Small intestine (tissue), 7 donors: ENCODE results near the gene STX5. TPM values are rescaled to one million over a fixed set of nuclear protein-coding genes. Genes with fewer than 3 reads are reported as not detected.

Experiments
- DNase-seq, 2 donors: peaks; one replicate each; pipeline versions ENCODE4 v3.0.0 to v3.0.0-alpha.2; 2013
- FAIRE-seq: peaks from 2 replicates; lab custom pipeline; 2012; peaks lifted over from hg19 to GRCh38; lab: Jason Lieb, UNC
- H3K27ac ChIP-seq, 3 donors: one replicate each; pipeline ENCODE4 v1.5.1; 2013; ENCODE audit warnings: low read length in 2 of 3, mild to moderate bottlenecking in 2 of 3, control low read depth in 1 of 3, inconsistent platforms in 1 of 3, low read depth in 1 of 3, moderate library complexity in 1 of 3
- H3K27me3 ChIP-seq, 3 donors: one replicate each; pipeline ENCODE4 v1.6.1; 2013; ENCODE audit warnings: low read length in 3 of 3, inconsistent platforms in 1 of 3; ENCODE audit not compliant: control insufficient read depth in 3 of 3, insufficient read depth in 3 of 3
- H3K36me3 ChIP-seq, 3 donors: one replicate each; pipeline ENCODE4 v1.6.1; 2013; ENCODE audit warnings: low read length in 3 of 3, inconsistent platforms in 1 of 3, low read depth in 1 of 3, mild to moderate bottlenecking in 1 of 3, moderate library complexity in 1 of 3; ENCODE audit not compliant: control insufficient read depth in 3 of 3, insufficient read depth in 2 of 3
- H3K4me1 ChIP-seq, 3 donors: one replicate each; pipeline ENCODE4 v1.6.1; 2013; ENCODE audit warnings: low read length in 2 of 3, inconsistent platforms in 1 of 3, low read depth in 1 of 3, mild to moderate bottlenecking in 1 of 3, moderate library complexity in 1 of 3; ENCODE audit not compliant: control insufficient read depth in 3 of 3, insufficient read depth in 2 of 3
- H3K4me3 ChIP-seq, 3 donors: one replicate each; pipeline ENCODE4 v1.5.1; 2013; ENCODE audit warnings: low read length in 3 of 3, control low read depth in 1 of 3, inconsistent platforms in 1 of 3, low read depth in 1 of 3, mild to moderate bottlenecking in 1 of 3, moderate library complexity in 1 of 3
- H3K9me3 ChIP-seq, 2 donors: one replicate each; pipeline ENCODE4 v1.6.1; 2013; ENCODE audit warnings: low read depth in 1 of 2, low read length in 1 of 2; ENCODE audit not compliant: control insufficient read depth in 2 of 2, insufficient read depth in 1 of 2
- WGBS, 3 donors: extraction: QIAGEN DNeasy Blood & Tissue Kit; methylation state at CpG; one replicate each; pipeline ENCODE4 v1.1.7; 2013; 5-methylcytosine and 5-hydroxymethylcytosine counted together
- polyA plus RNA-seq, 4 donors: library from polyadenylated mRNA; stranded (reverse) in 3 of 4; unstranded in 1 of 4; fragments of 200-250 nt in 3 of 4; fragments of 120-200 nt in 1 of 4; gene quantifications; one replicate each; pipeline versions ENCODE4 v1.2.1 to v1.2.3, GENCODE V29; 2013
- donor health status: healthy with polysubstance abuse.
- donor health status: control.
- donor health status: control.
- donor health status: Bipolar disorder and iron deficiency.
- donor health status: healthy.

Gene STX5
- polyA plus RNA-seq, 4 donors = 22.6 to 43.4 (median 31.7) TPM

GRCh38 chr11:62804310-62805075, 27.4 kb downstream of the STX5 start:
- DNase-seq = peak in 1 of 2 donors; percentile 27
- Histone ChIP-seq H3K9me3 (no peaks in the 10 kb centered on the region), H3K27ac (peak overlapping the region; percentile 70 to 95 (median 82)), H3K4me1 (peaks cover 0 to 13% (median 11%) of the 10 kb centered on the region in 3 donors), H3K36me3 (peaks cover 21 to 63% (median 24%) of the 10 kb centered on the region in 3 donors), H3K27me3 (no peaks in the 10 kb centered on the region), H3K4me3 (peak overlapping the region; percentile 75 to 94 (median 79))
- FAIRE-seq = no peak
- 2 to 3% (median 3%) methylated on average over 14 of the region's 14 CpGs for WGBS, 3 donors

- Histone ChIP-seq H3K36me3 (peaks cover 32 to 77% (median 45%) of the 10 kb centered on the region in 3 donors), H3K4me3 (no peak overlapping the region), H3K27ac (no peak overlapping the region), H3K9me3 (no peaks in the 10 kb centered on the region), H3K4me1 (peaks cover 0 to 12% (median 11%) of the 10 kb centered on the region in 3 donors), H3K27me3 (no peaks in the 10 kb centered on the region)
- WGBS, 3 donors = 85 to 87% (median 86%) methylated on average over 4 of the region's 4 CpGs
- FAIRE-seq = no peak
- no peak for DNase-seq
Observed at GRCh38 chr11:62801071-62801470, 30.8 kb downstream of the STX5 start.

DNA sequence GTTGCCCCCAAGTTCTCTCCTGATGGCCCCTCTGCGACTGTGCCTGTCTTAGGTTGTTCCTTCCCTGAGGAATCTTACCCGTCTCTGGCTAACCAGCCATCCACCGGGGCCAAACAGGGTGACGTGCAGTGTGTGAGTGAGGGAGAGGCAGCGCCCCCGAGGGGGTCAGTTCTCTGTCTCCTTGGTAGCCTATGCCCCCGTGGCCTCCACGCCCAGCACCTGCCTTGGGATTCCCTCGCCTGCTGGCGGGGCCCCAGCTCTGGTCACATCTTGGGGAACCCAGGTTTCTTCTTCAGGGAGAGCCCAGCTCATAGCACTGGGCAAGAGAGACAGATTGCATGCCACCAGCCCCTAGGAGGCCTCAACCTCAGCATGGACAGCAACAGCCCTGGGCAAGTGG, 32.4 kb downstream of the STX5 start:
- H3K9me3 ChIP-seq = no peaks in the 10 kb centered on the region
- 90 to 95% (median 92%) methylated on average over 10 of the region's 10 CpGs for WGBS, 3 donors
- peaks cover 41 to 90% (median 53%) of the 10 kb centered on the region in 3 donors for H3K36me3 ChIP-seq
- DNase-seq = no peak
- no peaks in the 10 kb centered on the region for H3K27me3 ChIP-seq
- H3K4me1 ChIP-seq = peaks cover 0 to 10% (median 7%) of the 10 kb centered on the region in 3 donors
- no peak overlapping the region for H3K27ac ChIP-seq
- H3K4me3 ChIP-seq = no peak overlapping the region
- no peak for FAIRE-seq

DNA sequence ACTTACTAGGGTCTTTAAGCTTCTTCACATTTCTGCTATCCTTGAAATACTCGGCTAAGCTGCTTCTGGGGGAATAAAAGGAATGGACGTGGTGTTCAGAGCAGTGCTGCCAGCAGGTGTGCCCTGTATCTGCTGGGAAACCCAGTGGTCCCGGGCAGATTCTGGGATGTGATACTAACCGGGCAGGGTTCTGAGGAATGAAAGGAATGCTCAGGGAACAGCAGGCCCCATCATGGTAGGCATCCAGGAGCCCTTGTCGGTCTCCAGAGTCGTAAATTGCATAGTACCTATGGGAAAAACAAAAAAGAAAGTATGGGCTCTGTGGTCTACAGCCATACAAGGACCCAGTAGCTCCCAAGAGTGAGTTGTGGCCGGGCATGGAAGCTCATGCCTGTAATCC, 35.6 kb downstream of the STX5 start:
- H3K27me3 ChIP-seq = no peaks in the 10 kb centered on the region
- peaks cover 39 to 89% (median 48%) of the 10 kb centered on the region in 3 donors for H3K36me3 ChIP-seq
- no peak overlapping the region for H3K27ac ChIP-seq
- H3K9me3 ChIP-seq = no peaks in the 10 kb centered on the region
- H3K4me3 ChIP-seq = no peak overlapping the region
- peaks cover 0 to 5% (median 2%) of the 10 kb centered on the region in 3 donors for H3K4me1 ChIP-seq
- no peak for FAIRE-seq
- no peak for DNase-seq
- WGBS, 3 donors = 91 to 92% (median 92%) methylated on average over 7 of the region's 7 CpGs

DNA sequence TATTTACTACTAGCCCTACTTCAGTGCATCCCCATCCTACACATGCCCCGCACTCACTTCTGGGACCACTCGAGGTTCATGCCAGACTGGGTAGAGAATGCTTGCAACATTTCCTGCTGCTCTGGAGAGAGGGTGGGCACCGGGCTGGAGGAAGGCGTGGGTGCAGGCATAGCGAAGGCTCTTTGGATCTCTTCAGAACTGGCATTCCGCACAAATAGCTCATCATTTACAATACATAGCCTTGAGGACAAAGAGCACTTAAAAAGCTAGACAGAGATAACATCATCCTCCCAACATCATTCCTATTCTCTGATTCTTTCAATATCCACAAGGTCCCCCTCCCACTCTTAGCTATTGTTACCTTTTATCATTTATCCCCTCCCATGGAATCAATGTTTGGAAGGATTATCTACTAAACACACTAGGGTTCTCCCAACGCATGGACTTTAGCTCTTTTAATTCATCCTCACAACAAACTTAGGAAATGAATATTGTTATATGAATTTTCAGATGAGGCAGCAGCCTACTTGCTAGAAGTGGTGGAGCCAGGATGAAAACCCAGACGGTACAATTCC, 37.6 kb downstream of the STX5 start:
- Histone ChIP-seq H3K36me3 (peaks cover 29 to 87% (median 39%) of the 10 kb centered on the region in 3 donors), H3K9me3 (no peaks in the 10 kb centered on the region), H3K4me1 (peaks cover 2 to 16% (median 5%) of the 10 kb centered on the region in 3 donors), H3K27me3 (no peaks in the 10 kb centered on the region), H3K4me3 (no peak overlapping the region), H3K27ac (peak overlapping the region in 1 of 3 donors; percentile 7)
- WGBS, 3 donors = 93 to 94% (median 93%) methylated on average over 8 of the region's 8 CpGs
- FAIRE-seq (no peak), DNase-seq (no peak)

DNA sequence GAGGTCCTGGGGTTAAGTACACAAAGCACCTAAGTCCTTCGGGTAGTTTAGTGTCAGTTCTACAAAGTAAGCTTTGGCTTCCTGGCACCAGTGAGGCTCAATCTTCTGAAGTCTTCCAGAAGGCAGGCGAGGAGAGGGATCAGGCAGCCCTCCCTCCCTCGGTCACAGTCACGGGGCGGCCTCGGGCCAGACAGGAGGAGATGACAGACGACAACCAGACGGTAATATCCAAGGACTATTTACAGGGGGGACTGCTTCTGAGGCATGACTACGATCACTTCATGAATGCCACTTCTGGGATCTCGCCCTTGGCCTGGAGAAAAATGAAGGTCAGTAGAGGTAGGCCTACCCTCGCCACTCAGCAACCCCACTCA, 39.7 kb downstream of the STX5 start:
- no peak for DNase-seq
- 28% methylated on average over 11 of the region's 11 CpGs for whole genome bisulfite sequencing, 3 donors
- H3K27ac ChIP-seq = peak overlapping the region; percentile 43 to 92 (median 51)
- H3K9me3 ChIP-seq = no peaks in the 10 kb centered on the region
- no peak for FAIRE-seq
- peaks cover 2 to 23% (median 5%) of the 10 kb centered on the region in 3 donors for H3K4me1 ChIP-seq
- H3K27me3 ChIP-seq = no peaks in the 10 kb centered on the region
- H3K4me3 ChIP-seq = peak overlapping the region in 1 of 3 donors; percentile 9
- peaks cover 20 to 71% (median 31%) of the 10 kb centered on the region in 3 donors for H3K36me3 ChIP-seq

GRCh38 chr11:62791501-62792201, 40.2 kb downstream of the STX5 start, which contains the start of gene TMEM223:
TSS of gene TMEM223 (minus strand) at chr11:62792006. CDS start at chr11:62791994, 12 bp downstream.
- Histone ChIP-seq H3K4me3 (peak within 1 kb of the TSS; percentile 75 to 98 (median 97)), H3K27ac (peak within 1 kb of the TSS; percentile 43 to 92 (median 75)), H3K36me3 (peaks cover 20 to 66% (median 28%) of the 10 kb centered on the region in 3 donors), H3K9me3 (no peaks in the 10 kb centered on the region), H3K27me3 (no peaks in the 10 kb centered on the region), H3K4me1 (peaks cover 2 to 23% (median 5%) of the 10 kb centered on the region in 3 donors)
- 0 to 1% (median 0%) methylated on average over 48 to 58 of the region's 58 CpGs for whole genome bisulfite sequencing, 3 donors
- FAIRE-seq = no peak
- peak; percentile 89 to 93 for DNase-seq

DNA sequence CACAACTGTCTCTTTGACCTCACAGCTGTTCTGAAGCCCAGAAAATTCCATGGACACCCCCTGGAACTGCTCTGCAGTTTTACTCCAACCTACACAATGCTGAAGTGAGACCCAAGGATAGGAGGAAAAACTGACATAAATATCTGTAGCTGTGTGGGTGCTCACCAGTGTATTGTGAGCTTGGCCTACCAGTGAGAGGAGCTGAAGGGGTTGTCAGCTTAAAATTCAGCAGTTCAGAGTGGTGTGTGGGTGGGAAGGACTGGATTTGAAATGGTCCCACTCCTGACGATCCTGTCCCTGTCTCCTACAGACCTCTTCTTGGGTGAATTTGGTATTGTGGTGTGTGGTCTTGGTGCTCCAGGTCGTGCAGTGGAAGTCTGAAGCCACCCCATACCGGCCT, 42.3 kb downstream of the STX5 start:
- no peak overlapping the region for H3K4me3 ChIP-seq
- no peak for DNase-seq
- no peak for FAIRE-seq
- H3K36me3 ChIP-seq = peaks cover 10 to 57% (median 16%) of the 10 kb centered on the region in 3 donors
- peaks cover 2 to 31% (median 9%) of the 10 kb centered on the region in 3 donors for H3K4me1 ChIP-seq
- H3K9me3 ChIP-seq = no peaks in the 10 kb centered on the region
- H3K27ac ChIP-seq = no peak overlapping the region
- WGBS, 3 donors = 48 to 57% (median 56%) methylated on average over 3 of the region's 3 CpGs
- H3K27me3 ChIP-seq = no peaks in the 10 kb centered on the region
